Osteoblast (primary cell): Measurements from ENCODE around the gene FAM180A. TPM values are rescaled to one million over a fixed set of nuclear protein-coding genes. Genes with fewer than 3 reads are reported as not detected.

ENCODE experiments used
- DNase-seq: peaks from one replicate; pipeline ENCODE4 v3.0.0; 2011; ENCODE audit warnings: low spot score, mixed read lengths; ENCODE audit not compliant: insufficient read length; ENCODE audit errors: missing footprints
- H2AFZ ChIP-seq: 2 replicates; pipeline ENCODE4 v1.6.0; 2011; ENCODE audit warnings: mild to moderate bottlenecking, low read length
- H3K27ac ChIP-seq: 2 replicates; pipeline ENCODE4 v1.5.1; 2011; ENCODE audit warnings: mild to moderate bottlenecking, low read depth, low read length, moderate library complexity
- H3K27me3 ChIP-seq: 2 replicates; pipeline ENCODE4 v1.6.0; 2012; ENCODE audit warnings: mild to moderate bottlenecking, control low read depth, inconsistent platforms, low read length, moderate library complexity; ENCODE audit not compliant: insufficient read depth
- H3K36me3 ChIP-seq: 2 replicates; pipeline ENCODE4 v1.5.1; 2011; ENCODE audit warnings: mild to moderate bottlenecking, low read length, control low read depth, moderate library complexity; ENCODE audit not compliant: insufficient read depth
- H3K4me1 ChIP-seq: 2 replicates; pipeline ENCODE4 v1.5.1; 2011; ENCODE audit warnings: mild to moderate bottlenecking, low read length, control low read depth, moderate library complexity; ENCODE audit not compliant: insufficient read depth
- H3K4me2 ChIP-seq: 2 replicates; pipeline ENCODE4 v1.6.0; 2011; ENCODE audit warnings: mild to moderate bottlenecking, low read length; ENCODE audit not compliant: insufficient read depth
- H3K4me3 ChIP-seq: fragments of 200-600 bp; sonication (generic); 3 replicates; pipeline ENCODE4 v1.5.1; 2012; ENCODE audit warnings: mild to moderate bottlenecking, low read length, inconsistent platforms; ENCODE audit not compliant: insufficient read depth
- H3K79me2 ChIP-seq: 2 replicates; pipeline ENCODE4 v1.6.0; 2012; ENCODE audit warnings: mild to moderate bottlenecking, low read length, control low read depth, inconsistent platforms; ENCODE audit not compliant: insufficient read depth
- H3K9me3 ChIP-seq: 2 replicates; pipeline ENCODE4 v1.5.1; 2011; ENCODE audit warnings: low read depth, low read length, control low read depth
- H4K20me1 ChIP-seq: 2 replicates; pipeline ENCODE4 v1.6.0; 2012; ENCODE audit warnings: mild to moderate bottlenecking, low read length, control low read depth; ENCODE audit not compliant: insufficient read depth
- total RNA-seq: library from RNA; depleted of rRNA; stranded (reverse); fragments of >200 nt; gene quantifications from 2 replicates; pipeline ENCODE4 v1.2.3, GENCODE V29; 2012
- TF ChIP-seq, protein P1 (sequence below): IDR thresholded peaks from 2 replicates; pipeline ENCODE4 v1.5.1; 2011; ENCODE audit warnings: mild to moderate bottlenecking, low read depth, low read length, moderate library complexity; ENCODE audit errors: extremely low read depth

FAM180A gene
- total RNA-seq, 1 donor: 23.5 TPM

DNA sequence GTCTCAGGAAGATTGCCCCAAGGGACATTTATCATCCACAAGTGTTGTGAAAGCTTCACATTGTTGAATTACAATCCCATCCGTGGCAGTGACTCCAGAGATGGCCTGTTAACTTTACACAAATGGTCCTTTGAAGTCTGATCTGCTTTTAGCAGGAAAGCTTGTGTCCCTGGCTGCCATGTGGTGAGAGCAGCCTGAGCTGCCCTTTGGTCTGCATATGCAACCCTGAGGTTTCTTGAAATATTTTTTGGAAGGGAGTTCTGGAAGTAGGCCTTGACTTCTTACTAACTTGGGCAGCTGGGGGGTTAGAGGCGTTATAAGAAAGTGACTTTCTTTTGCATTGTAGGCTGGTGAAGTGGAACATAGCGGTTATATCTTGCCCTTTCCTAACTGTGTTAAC, 41.3 kb upstream of the FAM180A start:
- no peaks in the 10 kb centered on the region for H3K79me2 ChIP-seq
- no peaks in the 10 kb centered on the region for H4K20me1 ChIP-seq
- no peaks in the 10 kb centered on the region for H3K4me1 ChIP-seq
- no peak overlapping the region for H3K27ac ChIP-seq
- H2AFZ ChIP-seq: no peak overlapping the region
- H3K4me2 ChIP-seq: no peak overlapping the region
- H3K36me3 ChIP-seq: no peaks in the 10 kb centered on the region
- no peak for DNase-seq
- H3K27me3 ChIP-seq: no peaks in the 10 kb centered on the region
- no peaks in the 10 kb centered on the region for H3K9me3 ChIP-seq
- TF ChIP-seq, protein P1, sequence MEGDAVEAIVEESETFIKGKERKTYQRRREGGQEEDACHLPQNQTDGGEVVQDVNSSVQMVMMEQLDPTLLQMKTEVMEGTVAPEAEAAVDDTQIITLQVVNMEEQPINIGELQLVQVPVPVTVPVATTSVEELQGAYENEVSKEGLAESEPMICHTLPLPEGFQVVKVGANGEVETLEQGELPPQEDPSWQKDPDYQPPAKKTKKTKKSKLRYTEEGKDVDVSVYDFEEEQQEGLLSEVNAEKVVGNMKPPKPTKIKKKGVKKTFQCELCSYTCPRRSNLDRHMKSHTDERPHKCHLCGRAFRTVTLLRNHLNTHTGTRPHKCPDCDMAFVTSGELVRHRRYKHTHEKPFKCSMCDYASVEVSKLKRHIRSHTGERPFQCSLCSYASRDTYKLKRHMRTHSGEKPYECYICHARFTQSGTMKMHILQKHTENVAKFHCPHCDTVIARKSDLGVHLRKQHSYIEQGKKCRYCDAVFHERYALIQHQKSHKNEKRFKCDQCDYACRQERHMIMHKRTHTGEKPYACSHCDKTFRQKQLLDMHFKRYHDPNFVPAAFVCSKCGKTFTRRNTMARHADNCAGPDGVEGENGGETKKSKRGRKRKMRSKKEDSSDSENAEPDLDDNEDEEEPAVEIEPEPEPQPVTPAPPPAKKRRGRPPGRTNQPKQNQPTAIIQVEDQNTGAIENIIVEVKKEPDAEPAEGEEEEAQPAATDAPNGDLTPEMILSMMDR: no peak
- no peak overlapping the region for H3K4me3 ChIP-seq

DNA sequence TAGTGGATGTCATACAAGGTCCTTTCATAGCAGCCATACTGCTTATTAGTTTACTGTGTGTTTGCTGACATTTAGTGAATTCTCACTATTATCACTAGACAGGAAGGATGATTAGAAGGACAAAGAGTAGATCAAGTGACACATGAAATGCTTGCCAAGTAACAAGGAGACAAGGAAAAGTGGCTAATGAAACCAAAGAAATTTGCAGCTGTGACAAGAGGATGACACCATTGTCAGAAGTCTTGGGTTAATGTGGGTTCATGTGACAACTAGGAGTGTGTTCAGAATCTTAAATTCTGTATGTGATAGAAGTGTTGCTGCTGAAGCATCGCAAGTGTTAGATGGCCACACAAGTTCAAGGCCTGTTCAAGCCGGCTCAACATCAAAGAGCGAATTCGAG, 40.8 kb upstream of the FAM180A start:
- no peaks in the 10 kb centered on the region for H3K4me1 ChIP-seq
- H3K79me2 ChIP-seq: no peaks in the 10 kb centered on the region
- H3K9me3 ChIP-seq: no peaks in the 10 kb centered on the region
- H3K4me3 ChIP-seq: no peak overlapping the region
- H3K4me2 ChIP-seq: no peak overlapping the region
- no peaks in the 10 kb centered on the region for H4K20me1 ChIP-seq
- no peak overlapping the region for H3K27ac ChIP-seq
- DNase-seq: no peak
- no peaks in the 10 kb centered on the region for H3K27me3 ChIP-seq
- H3K36me3 ChIP-seq: no peaks in the 10 kb centered on the region
- TF ChIP-seq, protein P1: no peak
- H2AFZ ChIP-seq: no peak overlapping the region

DNA sequence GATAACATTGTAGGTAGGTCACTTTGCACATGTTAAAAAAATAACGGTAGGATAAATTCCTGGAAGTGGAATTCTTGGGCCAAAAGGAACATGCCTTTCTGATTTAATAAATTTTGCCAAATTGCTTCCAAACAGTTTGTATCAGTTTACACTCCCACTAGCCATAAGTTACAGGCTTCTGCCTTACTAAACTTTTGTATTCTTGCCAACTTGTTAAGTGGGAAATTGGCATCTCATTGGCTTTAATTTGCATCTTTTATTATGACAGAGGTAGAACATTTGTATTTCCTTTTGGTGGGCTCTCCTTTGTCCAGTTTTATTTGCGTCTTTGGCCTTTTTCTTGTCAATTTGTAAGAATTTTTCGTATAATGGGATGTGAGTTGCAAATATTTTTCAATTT, 38.3 kb upstream of the FAM180A start:
- Histone ChIP-seq H2AFZ (no peak overlapping the region), H3K79me2 (no peaks in the 10 kb centered on the region), H4K20me1 (no peaks in the 10 kb centered on the region), H3K27me3 (no peaks in the 10 kb centered on the region), H3K4me1 (no peaks in the 10 kb centered on the region), H3K4me3 (no peak overlapping the region), H3K4me2 (no peak overlapping the region), H3K27ac (no peak overlapping the region), H3K9me3 (no peaks in the 10 kb centered on the region), H3K36me3 (no peaks in the 10 kb centered on the region)
- TF ChIP-seq, protein P1: no peak
- no peak for DNase-seq

DNA sequence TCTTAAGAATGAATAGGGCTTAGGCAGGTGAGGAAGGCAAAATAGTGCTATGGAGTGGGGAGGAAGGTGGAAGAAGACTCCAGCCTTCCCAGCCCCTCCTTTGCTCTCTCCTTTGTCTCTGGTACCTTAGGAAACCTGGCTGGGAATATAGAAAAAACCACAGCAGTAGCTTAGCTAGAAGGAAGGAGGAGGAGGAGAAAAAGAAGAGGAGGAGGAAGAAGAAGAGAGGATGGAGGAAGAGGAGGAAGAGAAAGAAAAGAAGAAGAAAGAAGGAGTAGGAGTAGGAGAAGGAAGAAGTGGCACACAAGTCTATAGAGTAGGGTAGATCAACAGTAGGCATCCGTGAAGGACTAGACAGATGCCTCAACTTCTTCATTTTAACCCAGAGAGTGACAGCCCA, 36.5 kb upstream of the FAM180A start:
- no peaks in the 10 kb centered on the region for H3K27me3 ChIP-seq
- no peak overlapping the region for H2AFZ ChIP-seq
- no peak overlapping the region for H3K4me2 ChIP-seq
- no peaks in the 10 kb centered on the region for H4K20me1 ChIP-seq
- DNase-seq: no peak
- H3K9me3 ChIP-seq: no peaks in the 10 kb centered on the region
- H3K4me1 ChIP-seq: no peaks in the 10 kb centered on the region
- no peaks in the 10 kb centered on the region for H3K36me3 ChIP-seq
- no peaks in the 10 kb centered on the region for H3K79me2 ChIP-seq
- TF ChIP-seq, protein P1: no peak
- H3K27ac ChIP-seq: no peak overlapping the region
- H3K4me3 ChIP-seq: no peak overlapping the region
